Uterus (tissue), 2 donors: ENCODE data around the gene C1orf159.

Experiments
- CTCF ChIP-seq, 4 experiments: fragments of 200-600 bp in 2 of 4; fragments of 450-650 bp in 2 of 4; sonication (generic) in 2 of 4; IDR thresholded peaks; one replicate each; pipeline ENCODE4 v1.5.1; 2016 to 2019; ENCODE audit warnings: antibody characterized with exemption in 4 of 4, mild to moderate bottlenecking in 2 of 4, moderate library complexity in 1 of 4
- POLR2A ChIP-seq, 2 donors: fragments of 450-650 bp; IDR thresholded peaks; one replicate each; pipeline ENCODE4 v1.6.1; 2016; ENCODE audit warnings: antibody characterized with exemption in 2 of 2, mild to moderate bottlenecking in 1 of 2, moderate library complexity in 1 of 2

DNA sequence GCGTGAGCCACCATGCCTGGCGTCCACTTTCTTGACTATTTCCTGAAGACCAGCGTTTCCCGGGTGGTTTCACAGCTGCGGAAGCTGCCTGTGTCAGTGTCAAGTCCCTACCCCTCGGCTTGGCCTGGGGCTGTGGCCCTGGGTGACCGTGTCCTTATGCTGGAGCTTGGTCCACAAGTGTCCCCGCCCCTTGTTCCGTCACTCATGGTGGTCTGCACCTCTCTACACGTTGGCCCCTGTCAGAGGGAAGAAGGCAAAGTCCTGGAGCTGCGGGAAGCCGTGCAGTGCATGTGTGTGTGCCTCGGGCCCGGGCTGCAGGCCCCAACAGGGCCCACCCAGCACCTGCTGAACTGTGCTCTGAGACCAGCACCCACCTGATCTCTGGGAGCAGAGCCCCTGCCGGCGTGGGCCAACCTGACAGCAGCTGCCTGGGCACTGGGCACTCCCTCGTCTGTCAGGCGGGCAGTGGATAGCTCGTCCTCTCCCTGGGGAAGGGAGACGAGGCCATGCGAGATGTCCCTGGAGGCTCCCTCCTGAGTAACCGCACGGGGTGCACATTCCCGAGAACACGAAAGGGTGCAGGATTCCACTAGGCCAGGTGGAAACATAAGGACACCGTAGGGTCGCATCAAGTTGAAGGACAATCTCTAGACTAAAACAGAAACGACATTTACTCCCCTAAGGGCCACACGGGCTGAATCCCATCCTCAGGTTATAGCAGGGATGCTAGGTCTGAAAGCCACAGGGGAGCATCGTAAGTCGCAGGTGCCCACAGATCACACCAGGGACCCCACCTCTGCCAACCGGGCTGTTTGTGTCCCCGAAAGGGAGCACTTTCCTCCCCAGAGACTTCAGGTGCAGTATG lies 2.4 kb upstream of the C1orf159 start:
- TF ChIP-seq CTCF (IDR thresholded peaks at IDR 0.05) (no peak), POLR2A (IDR thresholded peaks at IDR 0.05) (no peak)
